HG02970 (cell line): ENCODE results near the gene RBPJ.

Source experiments
- ATAC-seq: cut with Tn5 transposase; IDR thresholded peaks from one replicate; pipeline ENCODE4 v1.9.1; 2021; ENCODE audit warnings: mild to moderate bottlenecking, moderate library complexity, moderate number of reproducible peaks; ENCODE audit not compliant: unreplicated experiment, low FRiP score

RBPJ gene

GRCh38 chr4:26410385-26411293, 89.8 kb downstream of the RBPJ start:
- no peak for ATAC-seq

DNA sequence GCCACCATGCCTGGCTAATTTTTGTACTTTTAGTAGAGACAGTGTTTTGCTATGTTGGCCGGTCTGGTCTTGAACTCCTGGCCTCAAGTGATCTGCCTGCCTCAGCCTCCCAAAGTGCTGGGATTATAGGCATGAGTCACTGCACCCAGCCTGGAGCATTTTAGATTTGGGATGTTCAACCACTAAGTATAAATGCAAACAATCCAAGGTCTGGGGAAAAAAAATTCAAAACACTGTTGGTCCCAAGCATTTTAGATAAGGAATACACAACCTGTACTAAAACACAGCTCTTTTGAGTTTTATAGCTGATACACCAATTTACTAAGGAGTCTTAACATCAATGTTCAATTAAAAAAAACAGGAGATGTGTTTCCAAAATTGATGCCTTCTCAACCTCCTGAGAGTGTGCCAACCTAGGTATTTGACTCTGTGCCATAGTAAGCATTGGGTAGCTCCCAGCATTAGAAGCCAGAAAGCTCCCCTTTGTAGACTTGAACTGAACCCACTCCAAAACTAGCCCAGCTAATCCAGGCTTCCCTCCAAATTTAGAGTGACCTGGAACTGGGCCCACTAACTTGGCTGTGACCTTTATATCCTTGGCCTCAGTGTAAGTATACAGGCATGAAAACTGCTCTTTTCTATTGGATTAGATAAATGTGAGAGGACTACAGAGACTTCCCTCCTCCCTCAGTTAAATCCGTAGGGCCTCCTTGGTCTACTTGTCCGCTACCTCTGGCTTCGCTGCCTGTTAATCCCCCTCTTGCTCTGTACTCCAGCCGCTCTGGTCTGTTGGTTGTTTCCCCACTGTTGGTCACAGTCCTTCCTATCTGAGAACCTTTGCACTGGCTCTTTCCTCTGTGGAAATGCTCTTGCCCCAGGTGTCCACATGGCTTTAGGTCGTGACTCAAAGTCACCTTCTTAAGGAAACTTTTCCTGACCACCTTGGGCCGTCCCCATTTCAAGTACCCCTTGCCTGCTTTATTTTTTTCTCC, 91.9 kb downstream of the RBPJ start:
- ATAC-seq = no peak

- no peak for ATAC-seq
Measured at GRCh38 chr4:26413582-26413981, 92.8 kb downstream of the RBPJ start.

- ATAC-seq = no peak
Measured at GRCh38 chr4:26418107-26418506, 97.3 kb downstream of the RBPJ start.

DNA sequence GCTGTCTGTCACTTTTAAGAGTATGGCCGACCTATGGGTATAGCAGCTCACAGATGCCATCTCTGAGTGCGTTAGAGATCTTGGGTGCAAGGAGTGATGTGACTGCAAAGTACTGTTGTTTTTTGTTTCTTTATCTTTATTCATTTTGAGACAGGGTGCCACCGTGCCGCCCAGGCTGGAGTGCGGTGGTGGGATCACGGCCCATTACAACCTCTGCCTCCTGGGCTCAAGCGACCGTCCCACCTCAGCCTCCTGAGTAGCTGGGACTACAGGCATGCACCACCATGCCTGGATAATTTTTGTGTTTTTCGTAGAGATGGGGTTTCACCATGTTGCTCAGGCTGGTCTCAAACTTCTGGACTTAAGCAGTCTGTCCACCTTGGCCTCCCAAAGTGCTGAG, 98.0 kb downstream of the RBPJ start:
- no peak for ATAC-seq

- no peak for ATAC-seq
Measured at GRCh38 chr4:26420438-26420837, 99.6 kb downstream of the RBPJ start.

GRCh38 chr4:26420913-26421312, 100.1 kb downstream of the RBPJ start:
- ATAC-seq = no peak

- no peak for ATAC-seq
Measured at GRCh38 chr4:26424153-26424552, 103.3 kb downstream of the RBPJ start.

DNA sequence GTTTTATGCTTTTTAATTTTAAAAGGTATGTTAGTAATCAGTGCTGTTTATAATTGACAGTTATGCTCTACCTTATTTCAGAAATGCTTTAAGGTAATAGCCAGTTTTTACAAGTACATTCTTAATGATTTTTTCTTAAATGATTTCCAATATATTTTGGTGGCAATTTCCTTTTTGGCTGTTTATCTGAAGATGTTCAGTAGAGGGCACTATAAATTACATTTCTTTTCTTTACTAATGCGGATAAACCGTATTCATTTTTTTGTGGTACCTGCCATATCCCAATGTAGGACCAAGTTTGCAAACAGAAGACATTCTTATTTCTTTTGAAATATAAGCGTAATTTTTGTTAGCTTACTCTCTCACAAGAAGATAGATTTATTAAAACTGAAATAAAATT, 104.0 kb downstream of the RBPJ start:
- ATAC-seq = no peak

- ATAC-seq = no peak
Measured at GRCh38 chr4:26425953-26426352, 105.1 kb downstream of the RBPJ start.

- ATAC-seq = no peak
Measured at GRCh38 chr4:26426892-26427291, 106.1 kb downstream of the RBPJ start.

DNA sequence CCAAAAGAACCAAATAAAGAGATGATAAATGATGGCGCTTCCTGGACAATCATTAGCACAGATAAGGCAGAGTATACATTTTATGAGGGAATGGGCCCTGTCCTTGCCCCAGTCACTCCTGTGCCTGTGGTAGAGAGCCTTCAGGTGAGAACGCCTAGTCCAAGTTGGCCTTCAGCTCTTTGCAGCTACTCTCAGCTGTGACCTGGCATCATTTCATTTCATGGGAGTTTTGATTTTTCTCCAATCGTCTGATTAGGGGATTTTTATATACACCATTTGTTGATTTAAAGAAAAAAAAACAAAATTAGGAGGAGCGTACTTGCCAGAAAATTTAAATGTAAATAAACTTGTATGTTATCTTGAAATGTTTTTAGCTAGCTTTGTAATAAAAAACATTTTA, 109.1 kb downstream of the RBPJ start:
- ATAC-seq = no peak

DNA sequence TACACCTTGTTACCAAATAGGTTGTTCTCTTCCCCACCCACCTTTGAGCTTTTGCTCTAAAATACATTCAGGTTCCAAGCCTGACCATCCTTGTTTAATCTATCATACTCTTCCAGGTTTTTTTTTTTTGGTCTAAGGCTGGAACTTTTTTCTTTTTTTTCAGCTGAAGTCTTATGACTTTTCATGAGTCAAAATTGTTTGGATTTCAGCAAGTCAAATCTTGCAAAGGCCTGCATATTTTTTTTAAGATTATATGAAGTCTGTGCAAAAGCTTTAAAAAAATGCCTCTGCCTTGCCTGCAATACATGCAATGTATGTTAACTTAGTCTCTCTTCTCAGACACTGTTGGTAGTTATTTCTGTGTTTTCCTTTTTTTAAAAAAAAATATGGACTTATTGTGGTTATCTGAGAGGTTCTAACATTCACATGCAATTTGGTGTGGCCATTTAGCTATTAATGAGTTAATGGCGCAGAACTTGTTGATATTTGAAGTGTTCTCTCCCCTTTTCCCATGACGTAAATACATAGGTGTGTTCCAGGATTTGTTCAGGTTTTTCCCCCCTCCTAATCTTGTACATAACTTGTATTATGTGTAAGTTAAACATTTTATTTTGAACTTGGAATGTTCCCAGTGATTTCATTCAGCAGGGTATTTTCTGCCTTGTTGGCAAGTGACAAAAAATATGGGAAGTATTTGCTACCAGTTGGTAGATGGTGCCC, 110.8 kb downstream of the RBPJ start:
- no peak for ATAC-seq

DNA sequence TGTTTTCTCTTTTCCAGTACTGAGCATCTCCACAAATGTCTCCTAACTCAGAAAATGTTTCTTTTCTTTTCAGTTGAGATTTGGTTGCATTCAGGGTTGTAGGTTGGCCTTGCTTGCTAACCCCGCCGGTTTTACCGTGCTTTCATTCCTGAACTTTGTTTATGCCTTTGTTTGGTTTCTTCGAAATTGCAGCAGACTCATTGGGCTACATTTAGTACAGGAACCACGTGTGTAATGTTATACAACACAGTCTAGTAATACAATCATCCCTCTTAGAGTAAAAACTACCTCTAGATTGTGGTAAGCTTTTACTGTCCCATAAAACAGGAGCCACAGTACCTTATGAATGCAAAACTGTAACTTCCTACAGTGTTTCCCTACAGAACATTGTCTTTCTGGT, 111.6 kb downstream of the RBPJ start:
- ATAC-seq = no peak

GRCh38 chr4:26433556-26433955, 112.7 kb downstream of the RBPJ start:
- no peak for ATAC-seq

DNA sequence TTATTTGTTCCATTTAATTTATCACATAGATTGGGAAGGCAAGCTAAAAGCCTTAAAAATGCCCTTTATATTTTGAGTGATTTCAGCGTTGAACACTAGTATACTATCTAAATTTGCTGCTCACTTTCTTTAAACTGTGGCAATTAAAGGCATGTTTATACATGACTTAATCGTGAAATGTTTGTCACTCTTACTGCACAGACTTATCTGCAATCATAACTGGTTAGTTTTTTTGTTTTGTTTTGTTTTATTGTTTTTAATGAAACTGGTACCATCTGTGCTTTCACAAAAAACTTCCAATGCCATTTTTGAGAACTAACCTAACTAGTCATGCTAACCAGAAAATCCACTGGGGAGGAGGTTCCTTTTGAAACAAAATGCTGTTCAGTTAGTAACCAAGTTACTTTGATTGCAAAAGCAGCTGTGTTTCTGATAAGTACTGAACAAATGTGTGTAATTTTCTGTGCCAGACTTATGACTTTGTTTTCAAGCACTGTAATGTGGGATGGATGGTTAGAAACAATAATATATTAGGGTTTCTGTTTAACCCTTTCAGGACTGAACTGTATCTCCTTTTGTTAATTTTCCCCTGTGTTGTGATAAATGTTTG, 113.3 kb downstream of the RBPJ start:
- no peak for ATAC-seq

DNA sequence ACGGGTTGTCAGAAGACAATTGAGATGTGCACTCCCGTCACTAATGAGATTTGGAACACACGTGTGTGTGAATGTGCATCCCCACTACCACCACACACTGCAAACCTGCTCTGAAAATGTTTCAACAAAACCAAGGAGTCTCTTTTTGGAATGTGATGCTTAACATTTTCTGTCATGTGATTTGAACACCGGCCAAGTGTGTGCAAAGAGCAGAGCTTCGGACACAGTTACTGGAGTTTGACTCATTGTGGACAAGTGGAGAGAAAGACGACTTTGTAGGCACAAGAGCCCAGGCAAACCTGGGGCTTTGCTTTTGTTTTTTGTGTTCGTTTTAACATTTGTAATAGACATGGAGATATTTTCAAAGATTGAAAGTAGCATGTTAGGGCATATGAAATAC, 120.3 kb downstream of the RBPJ start:
- ATAC-seq = no peak

DNA sequence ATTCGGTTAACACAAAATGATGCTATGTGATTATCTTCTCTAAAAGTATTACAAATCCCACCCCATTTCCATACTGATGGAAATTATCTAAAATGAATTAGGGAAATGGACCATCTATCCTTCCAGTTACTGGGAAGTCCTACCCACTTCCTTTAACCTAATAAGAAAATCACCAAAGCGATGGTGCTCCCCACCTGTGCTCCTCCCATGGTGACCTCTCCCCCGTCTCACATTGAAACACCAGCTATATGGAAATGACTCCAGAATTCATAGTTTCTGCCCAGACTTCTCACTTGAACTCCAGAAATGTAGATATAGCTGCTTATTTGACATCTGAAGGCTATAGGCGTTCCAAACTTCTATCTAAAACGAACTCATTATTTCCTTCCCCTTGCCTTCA, 121.0 kb downstream of the RBPJ start:
- no peak for ATAC-seq

DNA sequence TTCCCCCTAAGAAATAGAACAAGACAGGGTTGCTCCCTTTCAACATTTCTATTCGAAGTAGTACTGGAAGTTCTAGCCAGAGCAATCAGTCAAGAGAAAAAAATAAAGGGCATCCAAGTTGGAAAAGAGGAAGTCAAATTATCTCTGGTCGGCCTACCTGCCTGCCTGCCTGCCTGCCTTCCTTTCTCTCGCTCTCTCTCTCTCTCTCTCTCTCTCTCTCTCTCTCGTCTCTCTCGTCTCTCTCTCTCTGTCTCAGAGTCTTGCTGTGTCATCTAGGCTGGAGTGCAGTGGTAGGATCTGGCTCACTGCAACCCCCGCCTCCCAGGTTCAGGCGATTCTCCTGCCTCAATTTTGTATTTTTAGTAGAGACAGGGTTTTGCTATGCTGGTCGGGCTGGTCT, 126.6 kb downstream of the RBPJ start:
- ATAC-seq = no peak

GRCh38 chr4:26450418-26450817, 129.6 kb downstream of the RBPJ start:
- no peak for ATAC-seq
